Choroid plexus epithelial cell (primary cell): Measurements from ENCODE around the gene NADK.

ENCODE experiments used
- DNase-seq: peaks from one replicate; pipeline ENCODE4 v3.0.0-alpha.2; 2010; ENCODE audit warnings: low read depth
- H3K4me3 ChIP-seq: 2 replicates; pipeline ENCODE4 v1.5.1; 2011; ENCODE audit warnings: low read depth, mild to moderate bottlenecking, control low read depth, low read length, moderate library complexity
- CTCF ChIP-seq: conservative IDR thresholded peaks from 2 replicates; pipeline ENCODE4 v1.5.1; 2011; ENCODE audit warnings: low read depth, mild to moderate bottlenecking, control low read depth, inconsistent platforms, low read length, moderate library complexity

NADK gene

GRCh38 chr1:1763657-1764621 lies 14.3 kb downstream of the NADK start:
- peak; percentile 6 for DNase-seq
- H3K4me3 ChIP-seq = no peak overlapping the region
- no peak for TF ChIP-seq CTCF

- DNase-seq = no peak
- H3K4me3 ChIP-seq = no peak overlapping the region
- TF ChIP-seq CTCF = no peak
Measured at GRCh38 chr1:1761504-1762376, 16.5 kb downstream of the NADK start.

GRCh38 chr1:1760715-1761114 lies 17.6 kb downstream of the NADK start:
- TF ChIP-seq CTCF = no peak
- DNase-seq = no peak
- H3K4me3 ChIP-seq = no peak overlapping the region

- no peak for TF ChIP-seq CTCF
- DNase-seq = no peak
- H3K4me3 ChIP-seq = no peak overlapping the region
Measured at GRCh38 chr1:1760345-1760650, 18.0 kb downstream of the NADK start.

GRCh38 chr1:1759456-1760344 lies 18.6 kb downstream of the NADK start:
- TF ChIP-seq CTCF = no peak
- H3K4me3 ChIP-seq = no peak overlapping the region
- no peak for DNase-seq

GRCh38 chr1:1758692-1759455 lies 19.4 kb downstream of the NADK start:
- TF ChIP-seq CTCF = no peak
- DNase-seq = no peak
- H3K4me3 ChIP-seq = no peak overlapping the region
